Measurements from ENCODE around the gene TNFSF11.
"Not testable (repeated sequence)": the region's sequence is repeated elsewhere in the genome, so short reads cannot be mapped to it uniquely, and the experiment has no call there.

Gene TNFSF11, protein sequence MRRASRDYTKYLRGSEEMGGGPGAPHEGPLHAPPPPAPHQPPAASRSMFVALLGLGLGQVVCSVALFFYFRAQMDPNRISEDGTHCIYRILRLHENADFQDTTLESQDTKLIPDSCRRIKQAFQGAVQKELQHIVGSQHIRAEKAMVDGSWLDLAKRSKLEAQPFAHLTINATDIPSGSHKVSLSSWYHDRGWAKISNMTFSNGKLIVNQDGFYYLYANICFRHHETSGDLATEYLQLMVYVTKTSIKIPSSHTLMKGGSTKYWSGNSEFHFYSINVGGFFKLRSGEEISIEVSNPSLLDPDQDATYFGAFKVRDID

DNA sequence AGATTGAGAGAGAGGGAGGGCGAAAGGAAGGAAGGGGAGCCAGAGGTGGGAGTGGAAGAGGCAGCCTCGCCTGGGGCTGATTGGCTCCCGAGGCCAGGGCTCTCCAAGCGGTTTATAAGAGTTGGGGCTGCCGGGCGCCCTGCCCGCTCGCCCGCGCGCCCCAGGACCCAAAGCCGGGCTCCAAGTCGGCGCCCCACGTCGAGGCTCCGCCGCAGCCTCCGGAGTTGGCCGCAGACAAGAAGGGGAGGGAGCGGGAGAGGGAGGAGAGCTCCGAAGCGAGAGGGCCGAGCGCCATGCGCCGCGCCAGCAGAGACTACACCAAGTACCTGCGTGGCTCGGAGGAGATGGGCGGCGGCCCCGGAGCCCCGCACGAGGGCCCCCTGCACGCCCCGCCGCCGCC, at the start of gene TNFSF11:
Gene TNFSF11 (plus strand): TSS at position 142 of the 400 bp plus-strand sequence. CDS start 152 bp downstream, at position 294.
- DNase-seq: peak; percentile 26

DNA sequence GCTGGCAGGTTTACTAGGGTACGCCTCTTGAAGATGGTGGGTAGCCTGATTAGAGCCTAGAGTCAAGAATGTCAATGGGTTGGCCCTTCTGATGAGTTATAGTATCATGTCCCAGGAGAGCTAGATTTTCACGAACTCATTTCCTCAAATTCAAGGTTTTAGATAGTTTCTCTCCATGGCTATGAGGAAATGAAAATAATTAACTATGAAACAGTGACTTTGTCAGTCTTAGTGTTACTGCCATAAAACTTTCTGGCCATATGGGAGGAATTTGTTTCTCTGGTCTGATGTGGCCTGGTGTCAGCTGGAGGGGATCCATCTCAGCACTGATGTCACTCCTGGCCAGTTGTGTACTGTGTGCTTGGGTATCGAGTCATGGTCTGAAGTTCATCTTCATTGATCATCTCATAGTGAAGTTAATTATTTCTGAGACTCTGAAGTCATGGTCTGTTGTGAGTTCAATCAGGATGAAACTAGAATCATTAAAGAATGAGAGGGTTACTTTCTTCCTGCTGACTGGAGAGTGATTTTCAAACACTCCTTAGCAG, 49.4 kb upstream of the TNFSF11 start:
- DNase-seq: no peak

DNA sequence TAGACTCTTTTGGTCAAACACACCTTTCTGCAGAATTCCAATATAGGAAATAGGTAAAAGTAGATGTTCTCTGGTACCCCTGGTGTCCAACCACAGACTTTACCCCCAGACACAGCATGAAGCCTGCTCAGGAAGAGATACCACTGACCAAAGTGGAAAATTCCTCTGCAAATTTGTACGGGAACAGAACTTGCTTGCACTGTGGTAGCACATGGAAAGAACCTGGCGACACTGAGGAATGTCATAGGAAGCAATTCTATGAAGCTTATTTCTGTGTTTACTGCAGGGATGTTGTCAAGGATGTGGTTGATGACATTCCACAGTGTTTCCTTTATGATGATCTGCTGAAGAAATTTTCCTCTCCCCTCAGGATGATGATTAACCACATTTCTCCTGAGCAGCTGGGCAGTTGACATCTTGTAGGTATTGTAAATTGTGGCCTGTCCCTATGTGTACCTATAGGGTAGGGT, 48.9 kb upstream of the TNFSF11 start:
- DNase-seq: no peak

DNA sequence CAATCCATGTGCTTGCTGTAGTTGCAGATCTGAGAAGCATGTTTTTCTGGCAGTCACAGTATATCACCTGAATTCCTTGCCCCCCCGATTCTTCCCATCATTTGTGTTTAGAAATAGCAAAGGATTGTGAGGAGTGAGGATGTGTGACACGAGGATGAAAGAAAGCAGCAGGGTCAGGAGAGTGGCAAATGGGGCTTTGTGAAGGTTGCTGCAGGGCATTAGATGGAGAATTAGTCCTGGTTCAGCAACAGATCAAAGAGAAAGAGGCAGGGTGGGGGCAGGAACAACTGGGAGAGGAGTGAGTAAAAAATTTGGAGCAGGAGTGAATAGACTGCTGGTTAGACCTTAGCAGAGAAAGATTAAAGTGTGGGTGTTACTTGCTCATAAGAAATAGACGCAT, 47.7 kb upstream of the TNFSF11 start:
- no peak for DNase-seq

DNA sequence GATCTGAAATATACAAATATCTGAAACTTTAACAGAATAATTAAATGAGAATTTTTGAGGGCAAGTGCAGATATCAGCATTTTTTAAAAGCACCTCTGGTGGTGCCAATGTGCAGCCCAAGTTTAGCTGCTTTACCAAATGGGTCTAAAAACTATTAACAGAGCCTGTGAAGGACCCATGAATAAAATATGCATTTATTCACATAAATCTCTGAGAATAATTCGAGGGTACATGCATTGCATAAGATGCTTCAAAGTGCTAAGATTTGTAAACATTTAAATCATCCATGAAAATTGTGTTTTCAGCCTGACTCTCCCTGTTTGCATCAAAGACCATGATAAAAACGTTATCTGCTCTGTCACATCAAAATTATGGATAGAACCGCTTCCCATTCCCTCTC, 47.1 kb upstream of the TNFSF11 start:
- no peak for DNase-seq

DNA sequence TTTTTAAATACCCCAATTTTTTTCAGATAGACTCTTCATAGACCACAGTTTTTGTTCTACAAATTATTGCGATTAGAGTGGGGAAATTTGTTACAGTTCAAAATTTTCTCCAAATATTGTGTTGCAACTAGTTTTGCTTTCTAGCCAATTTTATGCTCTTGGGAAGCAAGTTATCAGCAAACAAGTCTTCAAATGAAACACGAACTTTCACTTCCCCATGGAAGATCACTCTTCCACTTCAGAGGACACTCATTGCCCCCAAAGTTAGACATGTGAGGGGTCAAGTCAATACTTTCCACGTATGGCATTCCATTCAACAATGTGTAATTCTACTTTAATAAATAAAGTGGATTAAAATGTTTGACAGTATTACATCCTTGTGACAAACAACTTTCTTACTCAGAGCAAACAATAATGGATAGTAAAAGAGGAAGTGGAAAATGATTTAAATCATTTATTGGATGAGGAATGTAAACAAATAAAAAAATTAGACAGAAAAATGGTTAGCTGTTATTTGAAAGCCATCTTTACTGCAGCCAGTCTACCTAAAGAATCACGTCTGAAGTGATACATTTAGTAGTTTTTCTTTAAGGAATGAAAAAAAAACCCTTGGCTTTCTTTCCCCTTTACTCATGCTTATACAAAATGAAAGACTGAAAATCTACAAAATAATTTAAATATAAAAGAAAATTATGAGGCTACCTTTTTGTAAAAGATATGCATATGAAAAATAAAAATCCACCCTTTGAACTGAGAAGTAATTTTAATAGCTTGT, 41.2 kb upstream of the TNFSF11 start:
- no peak for DNase-seq

DNA sequence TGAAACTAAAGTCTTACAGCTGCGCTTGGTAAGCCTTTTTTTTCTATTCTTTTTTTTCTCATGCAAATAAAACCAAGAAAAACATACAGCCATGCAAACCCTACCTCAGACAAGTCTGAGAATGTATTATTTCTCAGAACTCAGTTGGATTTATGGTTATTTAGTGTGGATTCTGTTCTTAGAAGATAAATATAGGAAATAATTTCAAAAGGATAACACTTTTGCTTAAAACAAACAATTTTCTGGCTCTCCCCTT, 40.7 kb upstream of the TNFSF11 start:
- no peak for DNase-seq

DNA sequence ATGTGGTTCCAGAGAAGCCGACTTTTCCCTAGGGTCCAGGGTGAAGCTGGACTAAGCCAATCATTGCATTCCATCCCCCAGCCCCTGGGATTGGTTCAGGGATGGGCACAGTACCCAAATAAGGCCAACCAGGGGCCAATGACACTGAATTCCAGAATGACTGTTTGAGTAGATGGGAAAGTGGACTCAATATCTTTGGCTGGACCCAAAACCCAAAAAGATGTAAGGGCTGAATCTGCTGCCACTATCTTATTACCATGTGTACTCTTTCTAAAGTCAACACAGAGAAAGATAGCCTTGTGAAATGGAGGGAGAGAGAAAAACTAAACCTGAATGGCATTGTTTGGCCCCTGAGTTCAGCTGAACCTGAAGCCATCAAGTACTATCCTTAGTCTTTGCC, 39.2 kb upstream of the TNFSF11 start:
- DNase-seq: no peak

DNA sequence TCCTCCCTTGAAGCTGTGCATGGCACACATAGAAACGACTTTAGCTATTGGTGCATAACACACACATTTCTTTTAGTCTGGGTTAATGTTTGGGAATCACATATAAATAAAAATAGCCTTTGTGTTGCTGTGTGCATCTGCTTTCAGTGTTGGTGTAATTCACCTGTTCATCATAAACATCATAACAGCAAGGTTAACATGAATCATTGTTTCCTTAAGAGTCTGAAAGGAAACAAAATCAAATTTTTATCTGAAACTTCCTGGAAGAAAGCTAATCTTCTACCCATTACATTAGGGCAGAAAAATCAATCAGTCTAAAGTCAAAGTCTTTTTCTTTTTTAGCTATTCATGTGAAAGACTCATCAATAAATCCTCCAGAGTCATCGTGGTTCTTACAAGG, 35.0 kb upstream of the TNFSF11 start:
- no peak for DNase-seq

DNA sequence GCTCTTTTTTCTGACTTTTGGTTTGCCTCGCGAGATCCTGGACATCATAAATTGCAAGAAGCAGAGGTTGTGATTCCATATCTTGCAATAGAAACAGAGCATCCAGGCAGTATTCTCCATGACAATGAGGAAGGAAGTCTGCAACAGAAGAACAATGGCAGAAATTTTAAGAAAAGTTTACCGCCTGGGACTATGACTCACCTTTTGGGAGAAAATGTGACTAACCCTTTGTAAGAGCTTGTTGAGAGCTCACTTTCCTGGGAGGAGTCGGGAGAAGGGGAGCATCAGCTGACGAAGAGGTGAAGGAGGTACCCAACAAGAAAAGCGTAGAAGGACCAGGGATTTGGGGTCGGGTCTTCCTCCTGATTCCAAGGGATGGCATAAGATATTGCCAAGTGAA, 34.3 kb upstream of the TNFSF11 start:
- DNase-seq: no peak

DNA sequence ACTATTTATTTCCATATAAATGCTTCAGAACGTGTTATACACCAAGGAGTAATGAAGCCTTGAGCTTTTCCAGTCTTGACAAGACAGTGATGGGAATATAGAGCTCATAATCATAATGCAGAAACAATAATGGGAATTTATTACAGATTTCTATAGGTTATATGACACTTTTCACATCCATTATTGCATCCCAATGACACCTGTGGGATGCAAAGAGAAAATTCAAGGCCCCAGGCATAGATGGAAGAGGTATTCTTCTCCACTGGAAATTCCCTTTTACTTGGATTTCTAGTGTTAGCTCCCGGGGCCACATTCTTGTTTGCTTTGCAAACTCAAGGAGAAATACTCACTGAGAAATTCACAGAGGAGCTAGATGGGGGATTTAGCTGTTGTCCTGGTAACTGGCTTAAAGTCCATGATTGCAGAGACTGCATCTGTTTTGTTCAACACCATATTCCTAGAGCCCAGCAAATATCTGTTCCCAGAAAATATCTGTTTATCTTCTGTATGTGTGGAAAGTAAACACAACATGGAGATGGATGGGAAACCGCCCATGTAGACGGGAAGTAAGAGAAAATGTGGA, 30.6 kb upstream of the TNFSF11 start:
- DNase-seq: no peak

DNA sequence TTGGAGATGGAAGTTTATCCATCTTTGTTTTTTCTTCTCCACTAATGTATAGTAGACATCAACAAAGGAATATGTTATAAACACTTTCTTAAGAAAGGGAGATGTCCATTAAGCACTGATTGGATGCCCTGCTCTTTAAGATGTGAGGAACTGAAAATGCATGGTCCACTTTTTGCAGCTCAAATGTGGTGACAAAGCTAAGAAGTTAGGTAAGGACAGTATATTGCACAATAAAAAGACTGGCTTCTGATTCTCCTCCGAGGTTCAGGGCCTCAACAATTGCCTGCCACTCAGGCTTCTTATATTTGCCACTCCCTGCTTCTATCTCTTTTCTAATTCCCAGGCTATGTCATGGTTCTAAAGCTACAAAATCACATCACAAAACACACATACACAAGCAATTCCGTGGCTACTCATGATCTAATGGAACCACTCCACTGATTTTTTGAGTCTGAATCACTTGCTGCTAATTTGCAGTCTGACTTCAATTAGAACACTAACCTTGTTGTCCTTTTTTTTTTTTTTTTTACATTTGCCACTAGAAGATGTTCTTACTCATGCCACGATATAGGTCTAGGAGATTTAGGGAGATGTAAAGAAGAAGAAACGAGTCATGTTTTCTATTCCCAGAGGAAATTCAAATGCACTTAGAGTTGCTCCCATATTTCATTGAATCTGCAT, 29.6 kb upstream of the TNFSF11 start:
- no peak for DNase-seq

DNA sequence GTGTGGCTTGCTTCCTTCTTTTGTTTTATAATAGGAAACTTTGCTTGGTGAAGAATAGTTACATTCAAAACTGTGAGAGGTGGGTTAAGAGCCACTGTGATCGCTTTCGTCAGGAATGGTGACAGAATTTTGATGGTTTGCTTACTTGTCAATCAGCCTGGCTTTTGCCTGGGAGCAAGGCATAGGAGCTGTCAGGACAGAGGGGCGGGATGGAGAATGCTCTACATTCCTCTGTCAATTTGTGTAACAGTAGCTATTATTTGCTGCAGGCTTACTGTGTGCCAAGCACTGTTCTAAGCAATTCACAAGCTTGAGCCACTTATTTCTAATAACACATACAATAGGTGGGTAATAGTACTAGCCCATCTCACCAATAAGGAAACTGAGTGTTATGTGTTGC, 28.1 kb upstream of the TNFSF11 start:
- DNase-seq: no peak

DNA sequence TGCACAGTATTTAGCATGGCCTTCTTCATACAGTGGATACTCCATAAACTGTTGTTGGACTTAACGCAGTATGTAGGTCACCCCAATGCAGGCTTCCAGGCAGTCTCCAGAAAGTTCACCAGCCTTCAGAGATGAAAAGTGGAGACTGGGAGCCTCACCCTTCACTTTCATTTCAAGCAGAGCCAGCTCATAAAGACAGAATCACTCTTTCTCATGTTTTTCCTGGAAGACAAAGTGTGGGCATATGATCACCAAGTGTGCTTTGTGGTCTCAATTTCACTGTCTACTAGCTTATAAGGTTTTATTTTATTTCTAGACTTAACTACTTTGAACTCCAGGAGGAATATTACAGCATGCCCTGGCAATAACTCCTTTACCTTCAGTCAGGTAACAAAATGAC, 26.3 kb upstream of the TNFSF11 start:
- DNase-seq: no peak

DNA sequence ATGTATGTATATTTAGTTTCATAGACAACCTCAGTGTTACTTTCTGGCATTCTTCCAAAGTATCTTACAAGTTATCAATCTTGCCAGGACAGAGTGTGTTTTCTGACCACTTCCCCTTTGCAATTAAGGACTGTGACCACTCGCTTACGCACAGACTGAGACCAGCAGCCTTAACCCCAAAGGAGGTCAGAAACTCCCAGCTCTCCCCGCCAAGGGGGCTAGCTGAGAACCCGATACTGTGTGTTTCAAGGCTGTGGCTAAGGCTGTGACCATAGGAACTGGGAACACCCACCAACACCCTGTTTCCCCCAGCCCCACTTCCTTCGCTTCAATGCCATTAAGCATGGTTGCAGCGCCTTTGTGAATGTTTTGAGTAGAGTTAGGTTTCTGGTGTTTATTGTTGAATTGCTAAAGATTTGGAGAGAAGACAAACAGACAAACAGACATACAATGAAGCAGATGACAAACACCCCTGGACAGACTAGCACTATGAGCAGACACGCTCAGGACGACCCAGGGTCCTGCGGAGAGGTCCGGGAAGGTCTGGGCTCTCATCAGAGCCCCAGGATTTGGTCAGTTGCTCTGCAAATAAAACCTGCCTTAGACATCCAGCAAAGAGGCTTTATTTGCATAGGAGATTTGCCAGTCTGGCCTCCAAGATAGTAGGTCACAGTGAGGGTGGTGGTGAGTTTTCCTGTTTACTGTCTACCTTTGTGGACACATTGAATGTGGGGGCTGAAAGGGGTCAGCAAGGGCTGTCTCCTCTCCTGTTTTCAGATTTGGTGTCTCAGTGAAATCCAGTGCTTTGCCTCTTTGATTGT, 25.0 kb upstream of the TNFSF11 start:
- no peak for DNase-seq

DNA sequence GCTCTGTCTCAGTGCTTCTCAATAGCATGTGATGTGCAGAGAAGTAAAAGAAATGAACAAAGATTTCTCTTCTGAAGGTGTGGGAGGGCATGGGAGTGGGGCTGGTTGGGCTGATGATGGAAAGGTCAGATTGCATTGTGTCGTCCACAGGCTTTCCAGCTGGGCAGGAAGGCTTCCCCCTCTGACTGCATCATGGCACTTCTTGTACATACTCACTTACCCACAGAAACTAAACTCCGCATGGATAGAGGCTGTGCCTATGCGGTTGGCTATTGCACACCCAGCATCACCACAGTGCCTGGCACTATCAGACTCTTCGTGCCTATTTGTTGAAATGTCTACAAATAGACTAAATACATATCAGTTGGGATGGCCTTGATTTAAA, 24.4 kb upstream of the TNFSF11 start:
- no peak for DNase-seq

DNA sequence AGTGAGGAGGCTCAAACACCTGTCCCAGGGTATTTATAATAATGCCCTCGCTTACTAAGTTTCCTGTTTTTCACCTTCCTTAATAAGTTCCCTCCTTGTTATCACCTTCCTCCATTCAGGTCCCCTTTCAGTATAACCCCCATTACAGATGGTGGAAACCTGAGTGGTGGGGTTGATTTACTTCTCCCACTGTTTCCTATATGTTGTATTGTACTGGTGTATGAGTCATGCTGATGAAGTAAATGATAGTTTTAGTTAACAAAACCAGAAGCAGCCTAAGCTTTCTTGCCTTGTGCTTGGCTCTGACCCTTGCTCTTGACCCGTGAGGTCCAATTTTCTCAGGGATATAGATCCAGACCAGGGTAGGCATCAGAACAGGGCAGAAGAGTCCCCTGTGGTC, 22.3 kb upstream of the TNFSF11 start:
- DNase-seq: no peak

DNA sequence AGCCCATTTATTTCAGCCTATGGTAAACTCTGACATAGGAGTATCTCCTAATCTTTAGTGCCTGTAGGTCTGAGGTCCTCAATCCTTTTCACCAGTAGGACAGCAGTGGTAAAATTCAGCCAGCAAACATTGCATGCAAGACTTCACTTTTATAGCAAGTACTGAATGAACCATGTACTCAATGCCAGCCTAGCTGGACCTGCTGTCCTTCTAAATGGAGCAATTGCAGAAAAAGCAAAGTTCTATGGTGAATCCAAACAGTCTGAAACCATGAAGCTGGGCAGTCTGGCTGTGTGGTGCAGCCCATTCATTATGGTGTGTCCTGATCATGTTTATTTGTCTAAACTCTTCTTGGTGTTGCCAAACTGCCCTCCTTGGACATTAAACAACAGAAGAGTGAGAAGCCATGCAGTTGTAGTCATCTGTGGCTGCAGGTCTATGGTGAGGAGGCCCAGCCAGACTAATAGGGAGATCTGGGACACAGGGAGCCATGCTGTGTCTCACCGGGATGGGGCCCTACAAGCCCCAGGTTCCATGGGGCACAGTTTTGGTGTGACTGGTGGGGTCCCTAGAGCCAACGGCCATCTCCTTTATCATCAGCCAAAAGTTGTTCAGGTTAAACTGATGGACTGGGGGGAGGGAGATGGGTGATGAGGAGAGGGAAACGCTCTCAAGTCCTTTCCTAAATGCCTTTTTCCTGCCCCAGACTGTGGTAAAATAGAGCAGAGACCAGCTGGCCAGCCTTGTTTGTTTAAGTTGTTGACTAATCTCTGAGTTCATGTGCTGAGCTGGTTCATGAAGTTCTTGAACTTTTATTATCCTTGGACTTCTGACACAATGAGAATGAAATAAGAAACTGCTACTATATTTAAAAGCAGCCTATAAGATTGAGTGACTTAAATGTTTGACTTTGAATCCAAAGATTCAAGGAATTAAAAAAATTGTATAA, 20.6 kb upstream of the TNFSF11 start:
- no peak for DNase-seq

DNA sequence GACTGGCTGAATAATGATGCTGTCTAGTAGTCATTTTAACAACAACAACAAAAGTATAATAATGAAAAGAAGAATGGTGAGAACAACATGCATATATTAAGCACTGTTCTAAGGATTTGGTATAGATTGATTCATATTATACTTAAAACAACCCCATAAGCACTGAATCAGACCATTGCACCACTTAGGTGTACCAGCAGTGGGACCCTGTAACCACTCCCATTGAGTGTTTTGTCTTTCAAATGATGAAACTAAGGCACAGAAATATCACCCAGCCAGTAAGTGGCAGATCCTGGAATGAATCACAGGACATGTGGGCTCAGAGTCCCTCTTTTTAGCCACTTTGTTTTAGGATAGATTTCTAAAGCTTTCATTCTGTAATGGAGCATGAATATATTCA, 14.9 kb upstream of the TNFSF11 start:
- no peak for DNase-seq

DNA sequence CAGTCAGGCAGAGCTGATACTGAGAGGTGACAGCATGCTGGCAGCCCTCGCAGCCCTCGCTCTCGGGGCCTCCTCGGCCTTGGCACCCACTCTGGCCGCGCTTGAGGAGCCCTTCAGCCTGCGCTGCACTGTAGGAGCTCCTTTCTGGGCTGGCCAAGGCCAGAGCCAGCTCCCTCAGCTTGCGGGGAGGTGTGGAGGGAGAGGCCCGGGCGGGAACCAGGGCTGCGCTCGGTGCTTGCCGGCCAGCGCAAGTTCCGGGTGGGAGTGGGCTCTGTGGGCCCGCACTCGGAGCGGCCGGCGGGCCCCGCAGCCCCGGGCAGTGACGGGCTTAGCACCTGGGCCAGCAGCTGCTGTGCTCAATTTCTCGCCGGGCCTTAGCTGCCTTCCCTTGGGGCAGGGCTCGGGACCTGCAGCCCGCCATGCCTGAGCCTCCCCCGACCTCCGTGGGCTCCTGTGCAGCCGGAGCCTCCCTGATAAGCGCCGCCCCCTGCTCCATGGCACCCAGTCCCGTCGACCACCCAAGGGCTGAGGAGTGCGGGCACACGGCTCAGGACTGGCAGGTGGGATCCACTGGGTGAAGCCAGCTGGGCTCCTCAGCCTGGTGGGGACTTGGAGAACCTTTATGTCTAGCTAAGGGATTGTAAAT, 14.3 kb upstream of the TNFSF11 start:
- not testable (repeated sequence) for DNase-seq

DNA sequence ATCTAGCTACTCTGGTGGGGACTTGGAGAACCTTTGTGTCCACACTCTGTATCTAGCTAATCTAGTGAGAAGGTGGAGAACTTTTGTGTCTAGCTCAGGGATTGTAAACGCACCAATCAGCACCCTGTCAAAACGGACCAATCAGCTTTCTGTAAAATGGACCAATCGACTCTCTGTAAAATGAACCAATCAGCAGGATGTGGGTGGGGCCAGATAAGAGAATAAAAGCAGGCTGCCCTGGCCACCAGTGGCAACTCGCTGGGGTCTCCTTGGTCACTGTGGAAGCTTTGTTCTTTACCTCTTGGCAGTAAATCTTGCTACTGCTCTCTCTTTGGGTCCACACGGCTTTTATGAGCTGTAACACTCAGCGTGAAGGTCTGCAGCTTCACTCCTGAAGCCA, 13.6 kb upstream of the TNFSF11 start:
- DNase-seq: not testable (repeated sequence)
